ENCODE results near the gene PSMC3.

DNA sequence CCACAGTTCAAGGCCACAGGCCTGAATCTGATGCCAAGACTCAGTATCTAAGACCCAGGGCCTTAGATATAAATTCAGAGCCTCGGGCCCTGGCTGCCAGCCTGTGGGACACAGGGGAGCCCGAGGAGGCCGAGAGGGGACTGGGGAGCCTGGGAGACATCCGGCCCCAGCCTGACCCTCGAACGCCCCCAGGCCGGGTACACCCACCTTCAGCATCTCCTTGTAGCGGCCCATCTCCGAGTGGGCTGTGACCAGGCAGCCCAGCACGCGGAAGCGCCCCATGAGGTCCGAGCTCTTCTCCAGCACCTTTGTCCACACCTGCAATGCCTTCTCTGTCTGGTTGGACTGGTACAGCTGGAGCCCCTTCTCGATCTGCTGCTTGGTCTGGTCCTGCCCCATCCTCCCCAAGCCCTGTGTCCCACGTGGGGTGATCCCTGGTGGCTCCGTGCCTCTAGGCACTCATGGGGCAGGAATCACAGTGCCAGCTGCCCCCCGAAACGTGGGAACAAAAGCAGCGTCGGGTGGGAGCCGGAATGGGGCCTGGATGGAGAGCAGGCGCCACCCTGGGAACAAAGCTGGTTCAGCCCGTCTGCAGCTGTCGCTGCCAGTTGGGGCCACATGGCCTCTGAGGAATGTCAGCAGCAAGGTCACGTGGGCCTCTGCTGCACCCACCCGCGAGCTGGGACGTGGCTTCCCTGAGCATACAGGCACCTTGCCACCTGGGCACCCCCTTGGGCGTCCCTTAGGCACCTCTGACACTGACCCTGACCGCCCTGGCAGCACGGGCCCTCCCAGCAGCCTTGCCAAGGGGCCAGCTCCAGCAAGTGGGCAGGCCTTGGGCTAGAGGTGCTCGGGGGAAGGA, 22.6 kb upstream of the PSMC3 start, which contains the start of gene RAPSN:
- TF ChIP-seq, protein P1, sequence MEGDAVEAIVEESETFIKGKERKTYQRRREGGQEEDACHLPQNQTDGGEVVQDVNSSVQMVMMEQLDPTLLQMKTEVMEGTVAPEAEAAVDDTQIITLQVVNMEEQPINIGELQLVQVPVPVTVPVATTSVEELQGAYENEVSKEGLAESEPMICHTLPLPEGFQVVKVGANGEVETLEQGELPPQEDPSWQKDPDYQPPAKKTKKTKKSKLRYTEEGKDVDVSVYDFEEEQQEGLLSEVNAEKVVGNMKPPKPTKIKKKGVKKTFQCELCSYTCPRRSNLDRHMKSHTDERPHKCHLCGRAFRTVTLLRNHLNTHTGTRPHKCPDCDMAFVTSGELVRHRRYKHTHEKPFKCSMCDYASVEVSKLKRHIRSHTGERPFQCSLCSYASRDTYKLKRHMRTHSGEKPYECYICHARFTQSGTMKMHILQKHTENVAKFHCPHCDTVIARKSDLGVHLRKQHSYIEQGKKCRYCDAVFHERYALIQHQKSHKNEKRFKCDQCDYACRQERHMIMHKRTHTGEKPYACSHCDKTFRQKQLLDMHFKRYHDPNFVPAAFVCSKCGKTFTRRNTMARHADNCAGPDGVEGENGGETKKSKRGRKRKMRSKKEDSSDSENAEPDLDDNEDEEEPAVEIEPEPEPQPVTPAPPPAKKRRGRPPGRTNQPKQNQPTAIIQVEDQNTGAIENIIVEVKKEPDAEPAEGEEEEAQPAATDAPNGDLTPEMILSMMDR (IDR thresholded peaks at IDR 0.05): no peak
- TF ChIP-seq POLR2A (IDR thresholded peaks at IDR 0.05) (no peak), POLR2AphosphoS5 (IDR thresholded peaks at IDR 0.05) (no peak)

Measured in breast epithelium (tissue), 3 donors.